HG03196 (cell line): Measurements from ENCODE around the gene BROX.
"Not testable (repeated sequence)": the region's sequence is repeated elsewhere in the genome, so short reads cannot be mapped to it uniquely, and the experiment has no call there.

ENCODE experiments used
- ATAC-seq: cut with Tn5 transposase; IDR thresholded peaks from one replicate; pipeline ENCODE4 v1.9.1; 2021; ENCODE audit not compliant: unreplicated experiment

Gene BROX

DNA sequence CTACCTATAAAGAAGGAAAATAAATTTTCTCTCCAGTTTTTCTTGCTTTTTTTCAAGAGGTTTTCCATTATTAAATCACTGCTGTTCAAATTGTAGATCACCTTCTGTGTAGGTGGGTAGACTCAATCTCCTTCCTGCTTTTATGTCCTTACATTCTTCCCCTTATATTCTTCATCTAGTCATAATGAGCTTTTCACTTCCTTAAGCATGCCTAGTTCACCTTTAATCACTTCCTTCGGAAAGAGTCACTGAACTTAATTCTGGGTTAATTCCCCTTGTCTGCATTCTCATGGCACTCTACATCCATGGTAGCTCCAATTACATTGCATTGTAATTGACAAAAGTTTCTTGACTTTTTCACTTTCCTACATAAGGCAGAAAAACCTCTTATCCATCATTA, 18.5 kb downstream of the BROX start:
- ATAC-seq, result no peak

DNA sequence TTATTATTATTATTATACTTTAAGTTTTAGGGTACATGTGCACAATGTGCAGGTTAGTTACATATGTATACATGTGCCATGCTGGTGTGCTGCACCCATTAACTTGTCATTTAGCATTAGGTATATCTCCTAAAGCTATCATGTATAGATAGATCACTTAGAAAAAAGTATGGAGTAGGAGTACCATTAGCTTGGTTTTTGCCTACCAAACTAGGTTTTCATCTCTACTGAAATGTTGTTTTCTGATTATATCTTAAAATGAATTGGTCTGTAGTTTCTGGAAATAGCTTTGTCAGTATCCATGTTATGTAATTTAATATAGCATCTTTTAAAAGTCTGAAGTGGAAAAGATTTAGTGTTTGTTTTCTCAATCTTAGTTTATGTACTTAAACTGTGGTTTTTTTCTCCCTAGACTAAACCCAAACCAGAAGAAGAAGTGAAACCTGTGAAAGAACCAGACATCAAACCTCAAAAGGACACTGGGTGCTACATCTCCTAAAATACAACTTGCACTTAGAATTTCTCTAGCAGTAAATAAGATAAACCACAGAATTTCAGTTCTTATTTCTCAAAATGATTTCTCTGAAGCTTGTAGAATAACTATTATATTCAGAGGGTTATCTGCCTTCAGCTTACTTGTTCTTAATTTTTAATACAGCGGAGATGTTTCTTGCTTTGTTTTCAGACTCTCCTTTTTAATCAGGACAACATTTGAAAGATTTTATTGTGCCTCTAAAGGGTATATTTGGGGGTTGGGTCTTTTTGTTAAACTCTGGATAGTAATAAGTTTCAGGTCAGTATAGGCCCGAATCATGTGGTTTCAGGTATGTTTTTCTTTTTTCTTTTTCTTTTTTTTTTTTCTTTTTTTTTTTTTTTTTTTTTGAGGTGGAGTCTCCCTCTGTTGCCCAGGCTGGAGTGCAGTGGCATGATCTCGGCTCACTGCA, 20.1 kb downstream of the BROX start:
- peak; percentile 97 for ATAC-seq

DNA sequence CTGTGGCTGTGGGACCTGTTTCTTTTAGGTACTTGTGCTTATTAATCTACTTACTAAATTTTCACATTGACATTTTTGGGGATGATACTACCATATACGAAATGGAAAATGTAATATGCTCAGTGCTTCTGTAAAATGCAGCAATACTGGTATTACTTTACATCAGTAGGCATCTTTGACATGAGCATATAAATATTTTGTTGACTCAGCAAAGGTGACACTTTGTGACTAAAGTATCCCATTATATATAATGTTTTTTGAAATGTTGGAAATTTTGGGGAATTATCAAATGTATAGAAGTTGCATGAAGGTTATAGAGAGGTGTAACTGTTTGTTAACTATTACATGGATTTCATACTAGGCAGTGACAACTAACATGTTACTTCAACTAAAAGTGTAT, 22.4 kb downstream of the BROX start:
- no peak for ATAC-seq

DNA sequence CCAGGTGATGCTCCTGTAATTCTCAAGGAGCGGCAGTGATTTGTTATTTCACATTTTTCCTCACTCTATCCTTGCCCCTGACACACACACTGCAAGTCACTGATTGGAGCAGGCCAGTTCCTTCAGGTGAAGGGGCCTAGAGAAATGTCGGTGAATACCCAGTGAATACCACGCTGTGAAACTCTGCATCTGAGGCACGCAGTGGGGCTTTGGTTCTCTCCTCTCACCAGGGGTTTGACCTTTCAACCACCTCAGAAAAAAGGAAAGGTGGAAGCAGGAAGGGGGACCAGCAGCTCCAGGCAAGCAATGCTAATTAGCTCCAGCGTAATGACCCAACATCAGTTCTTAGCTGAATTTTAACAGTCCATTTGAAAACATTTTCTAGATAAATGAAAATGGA, 24.1 kb downstream of the BROX start:
- ATAC-seq, result no peak

DNA sequence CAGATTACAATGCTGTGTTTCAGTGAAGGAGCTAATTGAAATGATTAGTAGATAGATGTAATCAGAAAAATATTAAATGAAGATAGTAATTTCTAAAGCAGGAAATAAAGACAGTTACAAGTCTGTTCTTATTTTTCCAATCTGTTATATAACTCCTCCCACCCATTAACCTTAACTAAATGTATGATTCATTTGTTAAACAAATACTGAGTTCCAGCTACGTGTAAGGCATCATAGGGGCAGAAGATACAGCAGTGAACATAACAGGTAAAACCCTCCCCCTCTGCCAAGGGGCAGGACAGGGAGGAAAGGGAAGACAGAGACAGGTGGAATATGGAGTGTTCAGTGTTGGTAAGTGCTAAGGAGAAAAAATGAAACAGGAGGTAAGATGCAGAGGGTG, 24.6 kb downstream of the BROX start, which contains the start of gene FAM177B:
Gene FAM177B, plus strand, starts transcription at position 231 of the 400 bp plus-strand sequence. CDS start 9,344 bp downstream, outside the sequence.
- ATAC-seq, result no peak

DNA sequence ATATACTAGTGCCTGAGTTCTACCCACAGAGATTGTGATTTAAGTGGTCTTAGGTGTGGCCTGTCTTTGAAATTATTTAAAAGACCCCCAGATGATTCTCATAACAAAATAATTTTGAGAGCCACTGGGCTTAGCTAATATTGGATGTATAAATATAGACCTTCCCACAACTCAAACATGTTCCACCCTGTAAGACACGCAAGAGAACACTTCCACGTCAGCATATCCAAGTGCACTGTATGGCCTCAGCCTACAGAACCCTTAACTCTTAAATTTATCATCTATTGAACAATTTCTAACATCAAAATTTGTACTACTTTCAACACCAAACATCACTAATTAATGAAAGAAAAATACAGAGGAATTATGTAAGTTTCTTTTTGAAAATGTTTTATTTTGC, 27.1 kb downstream of the BROX start:
- no peak for ATAC-seq

DNA sequence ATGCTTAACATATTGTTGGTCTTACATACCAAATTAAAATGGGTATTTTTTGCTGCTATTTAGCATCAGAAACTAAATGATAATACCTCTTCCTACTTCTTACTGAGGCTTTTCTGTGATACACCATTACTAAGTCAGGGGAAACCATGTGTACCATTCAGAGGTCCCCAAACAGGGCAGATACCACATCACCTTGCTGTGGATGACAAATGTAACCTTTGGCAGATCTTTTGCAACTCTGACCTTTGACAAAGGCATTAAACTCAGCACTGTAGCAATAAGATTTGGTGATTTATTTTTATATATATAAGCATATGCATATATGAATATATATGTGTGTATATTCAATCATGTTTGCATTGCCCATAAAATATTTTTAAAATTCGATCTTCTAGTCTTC, 27.6 kb downstream of the BROX start:
- ATAC-seq, result no peak

DNA sequence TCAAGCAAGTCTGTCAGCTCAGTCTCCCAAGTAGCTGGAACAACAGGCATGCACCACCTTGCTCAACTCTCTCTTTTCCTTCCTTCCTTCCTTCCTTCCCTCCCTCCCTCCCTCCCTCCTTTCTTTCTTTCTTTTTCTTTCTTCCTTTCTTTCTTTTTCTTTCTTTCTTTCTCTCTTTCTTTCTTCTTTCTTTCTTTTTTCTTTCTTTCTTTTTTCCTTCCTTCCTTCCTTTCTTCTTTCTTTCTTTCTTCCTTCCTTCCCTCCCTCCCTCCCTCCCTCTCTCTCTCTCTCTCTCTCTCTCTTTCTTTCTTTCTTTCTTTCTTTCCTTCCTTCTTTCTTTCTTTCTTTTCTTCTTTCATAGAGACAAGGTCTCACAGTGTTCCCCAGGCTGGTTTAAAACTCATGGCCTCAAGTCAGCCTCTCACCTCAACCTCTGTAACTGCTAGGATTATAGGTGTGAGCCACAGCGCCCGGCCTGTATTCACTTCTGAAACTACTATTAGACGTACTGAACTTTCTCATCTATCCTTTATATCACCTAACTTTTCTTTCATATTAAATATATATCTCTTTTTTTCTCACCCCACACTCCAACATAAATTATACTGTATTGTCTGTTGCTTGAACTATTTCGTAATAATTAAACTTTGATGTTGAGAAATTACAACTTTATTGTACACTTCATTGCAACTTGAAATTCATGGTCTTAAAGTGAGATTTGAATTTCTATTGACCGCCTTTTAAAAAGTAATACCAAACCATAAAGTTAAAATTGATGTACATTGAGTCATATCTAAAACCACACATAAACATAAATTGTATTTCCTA, 29.5 kb downstream of the BROX start:
- not testable (repeated sequence) for ATAC-seq

DNA sequence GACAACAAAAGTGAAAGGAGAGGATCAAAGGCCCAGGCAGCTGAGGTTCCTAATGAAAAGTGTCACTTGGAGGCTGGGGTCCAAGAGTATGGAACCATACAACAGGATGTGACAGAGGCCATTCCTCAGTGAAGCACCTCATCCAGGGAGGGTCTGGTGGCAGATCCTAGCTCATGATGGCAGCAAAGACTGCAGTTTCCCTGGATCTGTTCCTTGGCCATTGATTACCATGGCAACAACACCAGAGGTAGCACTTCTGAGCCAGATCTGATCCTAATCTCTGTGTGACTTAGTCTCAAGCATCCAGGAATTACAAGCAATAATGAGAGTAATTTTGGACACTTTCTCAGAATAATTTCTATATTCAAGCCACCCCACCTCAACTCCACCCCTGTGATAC, 37.6 kb downstream of the BROX start:
- ATAC-seq, result no peak

DNA sequence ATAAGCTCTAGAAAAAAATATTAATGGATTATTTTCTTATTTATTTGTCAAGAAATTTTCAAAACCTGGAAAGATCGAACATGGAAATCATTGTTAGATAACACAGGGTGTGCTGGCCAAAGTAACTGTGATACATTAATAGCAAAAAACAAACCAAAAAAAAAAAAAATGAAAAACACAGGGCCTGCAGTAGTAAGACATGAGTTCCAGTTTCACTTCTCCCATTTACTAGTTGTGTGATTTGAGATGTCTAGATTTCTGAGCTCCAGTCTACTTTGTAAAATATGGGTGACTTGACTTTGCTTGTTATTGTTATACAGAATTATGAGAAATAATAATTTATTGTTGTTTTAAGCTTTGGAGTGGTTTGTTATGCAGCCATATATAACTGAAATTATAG, 38.3 kb downstream of the BROX start:
- peak; percentile 68 for ATAC-seq

DNA sequence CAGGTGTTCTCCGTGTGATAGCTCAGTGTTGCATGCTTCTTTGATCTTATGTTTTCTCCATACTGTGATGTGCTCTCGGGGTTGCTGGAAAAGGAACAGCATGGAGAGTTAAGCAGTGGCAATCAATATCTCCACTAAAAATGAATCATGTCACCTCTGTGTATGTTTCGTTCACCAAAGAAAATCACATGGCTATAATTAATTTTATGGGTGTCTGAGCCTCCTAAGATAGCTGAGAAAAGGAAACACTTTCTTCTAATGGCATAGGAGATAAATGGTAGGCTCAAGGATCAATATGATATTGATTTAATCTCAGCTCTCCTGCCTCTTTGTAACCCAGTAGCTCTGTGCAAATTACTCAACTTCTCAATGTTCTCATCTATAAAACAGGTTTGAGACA, 38.9 kb downstream of the BROX start:
- no peak for ATAC-seq

DNA sequence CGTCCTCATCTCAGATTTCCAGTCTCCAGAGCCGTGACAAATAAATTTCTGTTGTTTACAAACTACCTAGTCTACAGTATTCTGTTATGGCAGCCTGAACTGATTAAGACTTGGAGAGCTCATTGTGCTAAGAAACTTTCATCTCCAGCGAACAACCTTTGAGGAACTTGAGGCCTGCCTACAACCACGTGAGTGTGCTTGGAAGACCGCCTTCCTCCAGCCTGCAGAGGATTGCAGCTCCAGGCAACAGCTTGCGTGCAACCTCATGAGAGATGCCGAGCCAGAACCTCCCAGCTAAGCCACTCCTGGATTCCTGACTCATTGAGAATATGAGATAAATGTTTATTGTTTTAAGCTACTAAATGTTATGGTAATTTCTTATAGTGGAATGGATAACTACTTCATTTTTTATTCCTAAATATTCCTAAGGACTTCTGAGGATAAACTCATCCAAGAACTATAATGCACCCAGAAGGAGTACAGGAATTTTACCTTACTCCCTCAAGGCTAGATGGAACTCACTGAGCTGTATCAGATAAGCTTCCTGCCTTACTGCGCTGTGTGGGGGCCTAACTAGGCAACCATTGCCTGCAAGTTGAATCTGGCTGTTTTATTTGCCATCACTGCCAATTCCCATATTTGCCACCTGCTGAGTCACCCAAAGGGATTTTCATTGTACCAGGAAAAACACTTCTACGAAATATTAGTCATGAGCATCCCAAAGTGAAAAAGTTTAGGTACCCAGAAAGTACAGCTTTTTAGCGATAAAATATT, 42.2 kb downstream of the BROX start:
- ATAC-seq, result no peak

DNA sequence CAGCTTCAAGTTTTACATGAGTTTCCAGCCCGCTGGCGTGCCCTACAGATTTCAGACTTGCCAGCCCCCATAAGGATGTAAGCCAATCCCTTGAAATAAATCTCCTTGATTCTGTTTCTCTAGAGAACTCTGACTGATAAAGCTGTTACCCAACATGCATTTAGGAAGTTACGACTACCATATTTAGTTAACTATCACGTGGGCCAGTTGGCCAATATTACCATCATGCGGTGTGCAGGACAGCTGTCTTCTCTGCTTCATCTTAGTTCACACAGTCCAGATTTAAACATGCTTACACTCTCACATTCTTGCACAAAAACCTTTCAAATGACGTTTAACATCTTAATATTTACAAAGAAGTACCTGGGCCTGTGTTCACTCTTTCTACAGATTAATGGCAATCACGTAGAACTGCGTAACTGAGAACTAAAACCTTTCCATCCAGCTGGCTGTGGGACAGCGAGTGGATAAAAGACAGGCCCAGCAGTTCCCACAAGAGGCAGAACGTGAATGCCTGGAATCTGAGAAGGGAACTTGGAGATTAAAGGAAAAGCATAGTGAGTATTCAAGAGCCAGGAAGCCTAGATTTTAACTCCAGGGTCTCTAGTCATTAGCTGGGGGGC, 45.4 kb downstream of the BROX start:
- no peak for ATAC-seq

DNA sequence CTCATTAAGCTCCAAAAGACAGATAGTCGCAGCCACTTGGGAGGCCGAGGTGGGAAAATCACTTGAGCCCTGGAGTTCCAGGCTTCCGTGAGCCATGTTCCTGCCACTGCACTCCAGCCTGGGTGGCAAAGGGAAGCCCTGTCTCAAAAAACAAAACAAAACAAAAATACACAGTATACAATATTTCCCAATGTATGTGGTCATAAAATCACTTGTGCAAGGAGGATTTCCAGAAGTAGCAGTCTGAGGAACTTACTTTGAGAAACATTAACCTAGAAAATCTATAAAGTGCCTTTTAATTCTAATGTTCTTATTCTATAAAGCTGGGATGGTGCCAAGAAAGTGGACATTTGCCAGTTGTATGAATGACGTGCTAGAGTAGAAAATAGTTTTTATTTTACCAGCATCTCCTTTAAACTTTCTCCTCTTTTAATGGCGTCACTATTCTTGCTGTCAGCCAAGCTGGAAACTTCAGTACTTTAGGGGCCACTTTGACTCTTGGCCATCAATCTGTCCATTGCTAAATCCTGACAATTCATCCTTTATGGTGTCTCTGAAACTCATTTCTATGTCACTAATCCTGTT, 47.2 kb downstream of the BROX start:
- ATAC-seq, result no peak

DNA sequence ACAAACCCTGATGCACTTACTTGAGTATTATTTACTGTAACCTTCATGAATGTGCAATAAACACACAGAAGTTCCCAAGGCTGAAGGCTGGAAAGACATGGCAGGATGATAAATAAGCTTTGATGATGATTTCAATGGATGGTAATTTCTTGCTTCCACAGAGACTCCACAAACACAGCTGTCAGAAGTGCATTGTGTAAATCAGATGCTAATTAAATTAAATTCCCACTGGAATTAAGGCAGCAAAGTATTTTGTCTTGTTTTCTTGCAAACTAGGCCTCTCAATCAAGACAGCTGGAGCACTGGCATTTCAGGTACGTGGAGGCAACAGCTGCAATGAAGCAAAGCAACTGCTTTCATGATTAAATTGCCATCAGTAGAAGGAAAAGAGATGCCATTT, 48.7 kb downstream of the BROX start:
- ATAC-seq, result no peak

DNA sequence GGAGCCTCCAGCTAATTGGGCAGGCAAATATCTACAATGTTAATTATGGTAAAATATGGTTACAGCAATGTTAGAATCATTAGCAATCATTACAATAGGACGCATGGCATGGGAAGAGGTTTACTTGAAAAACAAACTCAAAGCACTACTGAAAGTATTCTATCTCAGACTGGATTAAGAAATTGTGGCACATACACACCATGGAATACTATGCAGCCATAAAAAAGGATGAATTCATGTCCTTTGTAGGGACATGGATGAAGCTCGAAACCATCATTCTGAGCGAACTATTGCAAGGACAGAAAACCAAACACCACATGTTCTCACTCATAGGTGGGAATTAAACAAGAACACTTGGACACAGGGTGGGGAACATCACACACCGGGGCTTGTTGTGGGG, 49.8 kb downstream of the BROX start:
- not testable (repeated sequence) for ATAC-seq

DNA sequence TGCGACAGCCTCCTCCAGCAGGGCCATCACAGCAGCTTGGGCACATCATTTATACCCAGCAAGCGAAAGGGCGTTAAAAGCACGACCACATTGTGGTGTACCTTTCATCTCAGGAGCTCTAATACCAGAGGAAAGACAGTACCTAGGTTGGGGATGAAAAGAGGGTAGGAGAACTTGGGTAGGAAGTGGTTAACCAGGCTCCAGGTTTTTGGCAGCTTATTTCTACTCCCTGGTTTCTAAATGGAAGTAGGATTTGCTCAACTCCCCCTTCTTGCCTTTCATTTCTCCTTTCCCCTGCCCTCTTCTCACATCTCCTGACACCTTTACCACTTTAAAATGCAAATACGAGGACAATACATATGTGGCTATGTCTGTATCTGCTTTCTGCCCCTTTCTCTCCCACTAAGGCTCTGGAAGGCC, 54.8 kb downstream of the BROX start:
- no peak for ATAC-seq

DNA sequence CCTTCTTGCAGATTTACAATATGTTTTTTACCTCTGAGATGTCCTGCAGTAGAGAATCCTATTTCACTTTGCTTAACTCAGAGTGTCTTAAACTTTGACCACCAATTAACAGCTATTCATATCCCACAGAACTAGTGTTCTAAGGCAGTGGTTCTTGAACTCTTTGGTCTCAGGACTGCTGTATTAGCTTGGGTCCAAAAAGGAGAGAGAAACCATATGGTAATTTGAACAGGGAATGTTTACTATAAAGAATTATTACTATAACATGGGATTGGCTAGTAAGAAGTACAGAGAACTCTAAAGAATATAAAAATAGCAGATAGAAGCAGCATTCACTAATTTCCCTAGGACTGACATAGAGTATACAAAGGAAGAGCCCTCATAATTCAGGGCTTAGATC, 56.2 kb downstream of the BROX start:
- ATAC-seq, result no peak

DNA sequence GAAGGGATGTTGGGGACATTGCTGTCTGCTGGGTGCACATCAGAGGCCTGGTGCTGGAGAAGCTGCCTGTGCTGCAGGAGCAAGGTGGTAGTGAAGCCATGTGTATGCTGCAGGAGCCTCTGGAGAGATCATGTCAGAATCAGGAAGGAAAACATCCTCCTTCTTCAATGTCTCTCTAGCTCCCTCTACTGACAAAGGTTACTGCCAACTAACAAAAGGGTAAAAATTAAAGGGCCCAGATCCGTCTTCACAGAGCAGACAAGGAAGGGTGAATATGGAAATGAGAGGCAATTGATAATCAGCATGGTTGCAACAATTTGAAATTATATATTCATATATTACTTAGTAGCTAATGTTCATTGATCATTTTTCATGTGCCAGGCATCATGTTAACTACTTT, 56.8 kb downstream of the BROX start:
- no peak for ATAC-seq

DNA sequence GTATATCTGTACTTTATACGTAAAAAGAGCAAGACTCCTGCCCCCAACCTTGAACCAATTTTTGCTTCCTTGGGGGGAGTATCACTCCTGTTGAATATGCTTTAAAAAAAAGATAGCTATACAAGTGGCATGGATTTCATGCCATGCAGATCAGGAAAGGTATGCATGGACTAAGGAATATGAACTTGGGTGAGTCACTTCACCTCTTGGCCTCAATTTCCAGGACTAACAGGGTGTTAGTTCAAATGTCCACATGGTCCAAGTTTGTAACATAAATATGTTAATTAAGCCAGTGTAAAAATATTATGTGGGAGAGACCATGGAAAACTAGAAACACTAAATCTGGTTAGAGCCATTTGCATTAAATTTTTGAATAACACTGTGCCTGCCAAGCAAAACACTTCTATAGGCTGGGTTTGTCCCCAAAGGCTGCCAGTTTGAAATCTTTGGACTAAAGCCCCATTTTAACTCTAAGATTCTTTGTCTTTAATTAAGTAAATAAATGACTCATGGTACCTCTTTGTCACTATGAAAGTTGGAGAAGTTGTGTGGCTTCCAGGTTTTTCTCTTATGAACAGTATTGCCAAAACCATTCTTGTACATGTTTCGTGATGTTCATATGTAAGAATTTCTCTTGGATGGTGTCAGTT, 57.7 kb downstream of the BROX start:
- ATAC-seq, result no peak
